ENCODE data around the gene RNF151. TPM values are rescaled to one million over a fixed set of nuclear protein-coding genes. Genes with fewer than 3 reads are reported as not detected.
A peak's percentile ranks its signal among the peaks of the same experiment; 100 is the strongest.

RNF151 gene
- total RNA-seq, 2 donors from 2014 or later, result 0.44 TPM; not detected in 1

- TF ChIP-seq, protein P1, sequence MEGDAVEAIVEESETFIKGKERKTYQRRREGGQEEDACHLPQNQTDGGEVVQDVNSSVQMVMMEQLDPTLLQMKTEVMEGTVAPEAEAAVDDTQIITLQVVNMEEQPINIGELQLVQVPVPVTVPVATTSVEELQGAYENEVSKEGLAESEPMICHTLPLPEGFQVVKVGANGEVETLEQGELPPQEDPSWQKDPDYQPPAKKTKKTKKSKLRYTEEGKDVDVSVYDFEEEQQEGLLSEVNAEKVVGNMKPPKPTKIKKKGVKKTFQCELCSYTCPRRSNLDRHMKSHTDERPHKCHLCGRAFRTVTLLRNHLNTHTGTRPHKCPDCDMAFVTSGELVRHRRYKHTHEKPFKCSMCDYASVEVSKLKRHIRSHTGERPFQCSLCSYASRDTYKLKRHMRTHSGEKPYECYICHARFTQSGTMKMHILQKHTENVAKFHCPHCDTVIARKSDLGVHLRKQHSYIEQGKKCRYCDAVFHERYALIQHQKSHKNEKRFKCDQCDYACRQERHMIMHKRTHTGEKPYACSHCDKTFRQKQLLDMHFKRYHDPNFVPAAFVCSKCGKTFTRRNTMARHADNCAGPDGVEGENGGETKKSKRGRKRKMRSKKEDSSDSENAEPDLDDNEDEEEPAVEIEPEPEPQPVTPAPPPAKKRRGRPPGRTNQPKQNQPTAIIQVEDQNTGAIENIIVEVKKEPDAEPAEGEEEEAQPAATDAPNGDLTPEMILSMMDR (conservative IDR thresholded peaks at IDR 0.05), result no peak
- H3K4me3 ChIP-seq (ENCODE audit: low read length), result no peak overlapping the region
- Mint-ChIP-seq H3K4me3 (no peak overlapping the region), H3K4me1 (peaks cover 2% of the 10 kb centered on the region), H3K27ac (no peak overlapping the region), H3K9me3 (no peaks in the 10 kb centered on the region), H3K27me3 (ENCODE audit: insufficient read depth) (peaks cover 89% of the 10 kb centered on the region), H3K36me3 (ENCODE audit: low read depth) (no peaks in the 10 kb centered on the region)
- DNase-seq, result peak; percentile 90
- H3K27ac ChIP-seq (ENCODE audit: low read depth, low read length), result no peak overlapping the region
- no peak overlapping the region for H3K9ac ChIP-seq (ENCODE audit: extremely low read depth, low read length, poor library complexity, severe bottlenecking)
- 10 to 17% methylated on average over 13 to 15 of the region's 15 CpGs for WGBS, 2 experiments (ENCODE audit: insufficient coverage in 1 of 2, insufficient read length in 1 of 2)
- H3K36me3 ChIP-seq (ENCODE audit: control insufficient read depth, insufficient read depth, low read length), result no peaks in the 10 kb centered on the region
- H3K9me3 ChIP-seq (ENCODE audit: control insufficient read depth, low read length), result no peaks in the 10 kb centered on the region
- peaks cover 91% of the 10 kb centered on the region for H3K27me3 ChIP-seq (ENCODE audit: control insufficient read depth, insufficient read depth, low read length, poor library complexity, severe bottlenecking)
- H3K4me1 ChIP-seq (ENCODE audit: control insufficient read depth, insufficient read depth, low read length), result no peaks in the 10 kb centered on the region
Measured at GRCh38 chr16:1920727-1921171, 45.9 kb upstream of the RNF151 start.

DNA sequence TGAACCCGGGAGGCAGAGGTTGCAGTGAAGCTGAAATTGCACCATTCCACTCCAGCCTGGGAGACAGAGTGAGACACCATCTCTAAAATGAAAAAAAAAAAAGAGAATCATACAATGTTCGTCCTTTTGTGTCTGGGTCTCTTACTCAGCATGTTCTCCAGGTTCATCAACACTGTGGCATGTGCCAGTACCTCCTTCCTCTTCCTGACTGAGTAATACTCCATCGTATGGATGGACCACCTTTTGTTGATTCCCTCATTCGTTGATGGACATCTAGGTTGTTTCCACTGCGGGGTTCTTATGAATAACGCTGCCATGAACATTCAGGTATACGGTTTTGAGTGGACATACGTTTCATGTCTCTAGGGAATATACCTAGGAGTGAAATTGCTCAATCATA, 44.3 kb upstream of the RNF151 start:
- Mint-ChIP-seq H3K27me3 (ENCODE audit: insufficient read depth) (peaks cover 78% of the 10 kb centered on the region), H3K36me3 (ENCODE audit: low read depth) (no peaks in the 10 kb centered on the region), H3K9me3 (no peaks in the 10 kb centered on the region), H3K4me1 (no peaks in the 10 kb centered on the region), H3K4me3 (no peak overlapping the region), H3K27ac (no peak overlapping the region)
- Histone ChIP-seq H3K9me3 (ENCODE audit: control insufficient read depth, low read length) (no peaks in the 10 kb centered on the region), H3K9ac (ENCODE audit: extremely low read depth, low read length, poor library complexity, severe bottlenecking) (no peak overlapping the region), H3K27ac (ENCODE audit: low read depth, low read length) (no peak overlapping the region), H3K36me3 (ENCODE audit: control insufficient read depth, insufficient read depth, low read length) (no peaks in the 10 kb centered on the region), H3K4me1 (ENCODE audit: control insufficient read depth, insufficient read depth, low read length) (no peaks in the 10 kb centered on the region), H3K27me3 (ENCODE audit: control insufficient read depth, insufficient read depth, low read length, poor library complexity, severe bottlenecking) (peaks cover 75% of the 10 kb centered on the region), H3K4me3 (ENCODE audit: low read length) (no peak overlapping the region)
- TF ChIP-seq, protein P1 (conservative IDR thresholded peaks at IDR 0.05), result no peak
- 86 to 94% methylated on average over 8 of the region's 8 CpGs for WGBS, 2 experiments (ENCODE audit: insufficient coverage in 1 of 2, insufficient read length in 1 of 2)
- no peak for DNase-seq

DNA sequence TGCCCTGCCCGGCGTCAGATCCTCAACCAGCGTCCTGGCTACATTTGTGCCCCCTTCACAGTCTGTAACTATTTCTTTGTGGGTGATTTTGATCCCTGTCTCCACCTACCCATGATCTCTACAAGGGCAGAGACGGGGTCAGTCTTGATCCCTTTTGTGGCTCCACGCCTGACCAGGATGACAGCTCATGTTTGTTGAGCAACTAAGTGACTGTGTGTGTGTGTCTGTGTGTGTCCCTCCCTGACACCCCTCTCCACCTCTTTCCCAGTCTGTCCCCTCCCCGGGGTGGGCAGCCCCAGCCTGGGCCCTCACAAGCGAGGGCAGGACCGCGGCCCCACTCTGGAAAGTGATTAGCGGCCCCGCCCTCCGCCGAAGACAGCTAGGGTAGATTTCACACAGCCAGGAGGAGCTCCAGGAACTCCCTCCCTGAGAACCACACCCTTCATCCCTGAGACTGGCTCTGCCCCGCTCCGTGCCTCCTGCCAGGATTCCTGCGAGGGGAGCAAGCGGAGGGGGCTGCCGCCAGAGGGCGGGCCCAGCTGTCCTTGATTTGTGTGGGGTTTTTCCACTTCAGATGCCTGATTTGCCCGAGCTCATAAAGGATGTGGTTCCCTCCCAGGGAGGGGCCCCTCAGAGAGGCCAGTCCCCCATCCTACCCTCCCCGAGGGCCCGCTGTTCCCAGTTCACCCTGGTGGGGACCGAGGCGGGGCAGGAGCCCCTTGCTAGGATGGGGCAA, 43.2 kb upstream of the RNF151 start:
- TF ChIP-seq, protein P1 (conservative IDR thresholded peaks at IDR 0.05), result peak; percentile 79
- Histone ChIP-seq H3K36me3 (ENCODE audit: control insufficient read depth, insufficient read depth, low read length) (no peaks in the 10 kb centered on the region), H3K27me3 (ENCODE audit: control insufficient read depth, insufficient read depth, low read length, poor library complexity, severe bottlenecking) (peaks cover 68% of the 10 kb centered on the region), H3K9ac (ENCODE audit: extremely low read depth, low read length, poor library complexity, severe bottlenecking) (no peak overlapping the region), H3K9me3 (ENCODE audit: control insufficient read depth, low read length) (no peaks in the 10 kb centered on the region), H3K27ac (ENCODE audit: low read depth, low read length) (no peak overlapping the region), H3K4me1 (ENCODE audit: control insufficient read depth, insufficient read depth, low read length) (no peaks in the 10 kb centered on the region), H3K4me3 (ENCODE audit: low read length) (no peak overlapping the region)
- Mint-ChIP-seq H3K4me3 (no peak overlapping the region), H3K27me3 (ENCODE audit: insufficient read depth) (peaks cover 75% of the 10 kb centered on the region), H3K27ac (no peak overlapping the region), H3K4me1 (no peaks in the 10 kb centered on the region), H3K9me3 (no peaks in the 10 kb centered on the region), H3K36me3 (ENCODE audit: low read depth) (no peaks in the 10 kb centered on the region)
- DNase-seq, result peak; percentile 93
- 13 to 29% methylated on average over 6 to 24 of the region's 24 CpGs for WGBS, 2 experiments (ENCODE audit: insufficient coverage in 1 of 2, insufficient read length in 1 of 2)

All from endodermal cell (in vitro differentiated cells).